ENCODE results near the gene CA12. TPM values are rescaled to one million over a fixed set of nuclear protein-coding genes. Genes with fewer than 3 reads are reported as not detected.
"Not testable (repeated sequence)": the region's sequence is repeated elsewhere in the genome, so short reads cannot be mapped to it uniquely, and the experiment has no call there.

Gene CA12
- total RNA-seq (2014; rRNA removed; shearing (Covaris generic)), result 0.45 and 1.3 TPM in 2 replicates

- DNase-seq (ENCODE audit: low spot score), result no peak
These were observed at the start of gene CA12 for GRCh38 chr15:63381301-63382204. TSS of gene CA12 (minus strand) at chr15:63381846. CDS start at chr15:63381720, 126 bp downstream.

GRCh38 chr15:63430766-63431451 is 49.3 kb upstream of the CA12 start:
- DNase-seq (ENCODE audit: low spot score), result no peak

DNA sequence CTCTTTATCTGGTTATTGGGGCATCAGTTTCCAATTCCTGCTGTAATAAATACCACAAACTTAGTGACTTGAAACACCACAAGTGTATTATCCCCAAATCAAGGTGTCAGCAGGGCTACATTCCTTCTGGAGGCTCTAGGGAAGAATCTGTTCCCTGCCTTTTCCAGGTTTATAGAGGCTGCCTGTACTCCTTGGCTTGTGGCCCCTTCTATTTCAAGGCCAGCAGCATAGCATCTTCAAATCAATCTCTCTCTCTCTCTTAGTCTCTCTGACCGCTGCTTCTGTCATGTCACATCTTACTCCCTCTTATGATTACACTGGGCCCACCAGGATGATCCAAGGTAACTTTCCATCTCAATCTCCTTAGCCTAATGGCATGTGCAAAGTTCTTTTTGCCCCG is 44.9 kb upstream of the CA12 start:
- no peak for DNase-seq (ENCODE audit: low spot score)

GRCh38 chr15:63425426-63425985 is 43.9 kb upstream of the CA12 start:
- DNase-seq (ENCODE audit: low spot score), result no peak

- no peak for DNase-seq (ENCODE audit: low spot score)
These were observed 41.4 kb upstream of the CA12 start for GRCh38 chr15:63422891-63423590.

- no peak for DNase-seq (ENCODE audit: low spot score)
These were observed 39.8 kb upstream of the CA12 start for GRCh38 chr15:63421433-63421832.

GRCh38 chr15:63420333-63420747 is 38.7 kb upstream of the CA12 start:
- DNase-seq (ENCODE audit: low spot score), result peak; percentile 15

GRCh38 chr15:63418811-63419210 is 37.2 kb upstream of the CA12 start:
- no peak for DNase-seq (ENCODE audit: low spot score)

DNA sequence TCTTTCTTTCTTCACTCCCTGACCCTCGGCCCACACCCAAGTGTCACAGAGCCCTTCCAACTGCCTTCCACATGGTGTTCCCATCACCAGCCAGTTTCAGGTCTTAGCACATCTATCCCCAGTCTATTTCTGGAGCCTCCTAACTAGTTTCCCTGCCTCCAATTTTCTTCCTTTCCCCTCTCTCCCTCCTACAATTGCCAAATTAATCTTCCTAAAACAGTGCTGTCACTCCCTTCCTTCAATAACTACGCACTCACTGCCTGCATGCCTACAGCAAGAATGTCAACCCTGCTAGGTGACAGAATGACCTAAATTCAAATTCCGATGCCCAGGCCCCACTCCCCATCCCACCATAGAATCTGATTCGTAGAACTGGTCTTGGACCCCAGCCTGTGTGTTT is 36.1 kb upstream of the CA12 start:
- DNase-seq (ENCODE audit: low spot score), result no peak

- DNase-seq (ENCODE audit: low spot score), result not testable (repeated sequence)
These were observed 35.6 kb upstream of the CA12 start for GRCh38 chr15:63417274-63417673.

DNA sequence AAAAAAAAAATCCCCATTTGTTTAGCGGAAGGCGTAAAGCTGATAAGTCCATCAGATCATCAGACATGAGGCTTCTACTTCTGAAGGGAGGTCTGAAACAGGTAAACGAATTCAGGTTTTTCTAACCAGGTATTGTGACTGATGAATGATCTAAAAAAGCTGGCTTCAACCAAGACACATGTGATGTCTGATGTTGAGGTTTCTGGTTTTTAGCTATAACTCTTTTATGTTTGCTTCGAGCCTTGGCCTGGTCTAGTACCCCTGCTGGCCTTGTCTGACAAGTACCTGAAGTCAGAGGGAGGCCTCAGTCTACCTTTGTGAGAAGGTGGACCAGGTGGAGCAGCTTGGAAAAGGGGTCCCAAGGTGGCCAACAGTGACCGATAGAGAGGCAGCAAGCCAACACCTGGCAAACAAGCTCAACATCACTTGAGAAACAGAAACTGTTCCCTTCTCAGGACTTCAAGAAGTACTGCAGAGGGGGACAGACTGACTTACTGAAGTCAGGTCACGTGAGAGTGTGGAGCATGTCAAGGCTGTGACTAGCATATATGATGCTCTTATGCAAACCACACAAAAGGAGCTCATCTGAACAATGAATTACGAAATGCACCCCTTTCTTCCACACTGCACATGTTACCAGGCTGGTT is 33.0 kb upstream of the CA12 start:
- DNase-seq (ENCODE audit: low spot score), result no peak

GRCh38 chr15:63412551-63412950 is 30.9 kb upstream of the CA12 start:
- no peak for DNase-seq (ENCODE audit: low spot score)

DNA sequence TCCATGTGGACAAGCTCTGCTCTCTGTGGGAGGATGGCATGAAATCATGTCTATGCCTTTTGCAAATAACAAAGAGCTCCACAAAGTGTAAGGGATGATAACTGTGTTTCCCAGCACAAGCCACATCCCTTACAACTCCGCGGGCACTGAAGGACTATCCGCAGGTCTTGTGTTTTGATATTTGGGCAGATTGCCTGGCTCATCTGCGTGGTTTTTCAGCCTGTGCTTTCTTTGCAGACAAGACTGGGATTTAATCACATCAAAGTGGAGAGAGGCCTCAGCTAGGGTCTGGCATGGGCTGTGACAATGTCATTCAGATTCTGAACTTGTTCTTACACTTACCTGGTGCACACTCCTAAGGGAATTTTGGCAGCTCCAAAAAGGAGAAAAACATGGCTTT is 30.2 kb upstream of the CA12 start:
- no peak for DNase-seq (ENCODE audit: low spot score)

GRCh38 chr15:63409179-63409578 is 27.5 kb upstream of the CA12 start:
- no peak for DNase-seq (ENCODE audit: low spot score)

GRCh38 chr15:63408524-63408923 is 26.9 kb upstream of the CA12 start:
- no peak for DNase-seq (ENCODE audit: low spot score)

DNA sequence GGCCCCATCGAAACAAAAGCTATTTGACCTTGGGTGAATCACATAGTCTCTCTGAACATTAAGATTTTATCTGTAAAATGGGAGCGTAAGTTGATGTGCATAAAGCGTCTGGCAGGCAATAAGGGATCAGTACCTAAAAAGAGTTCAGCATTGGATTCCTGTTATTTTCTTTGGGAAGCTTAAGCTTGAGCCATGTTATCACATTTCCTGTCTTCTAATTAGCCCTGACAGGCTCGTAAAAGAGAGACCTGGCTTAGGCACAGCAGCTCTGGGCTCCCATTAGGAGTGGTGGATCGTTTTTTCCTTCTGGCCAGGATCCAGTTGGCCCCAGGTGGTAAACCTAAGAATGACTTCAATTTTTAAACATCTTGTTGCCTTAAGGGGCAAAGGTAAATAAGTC is 26.0 kb upstream of the CA12 start:
- peak; percentile 35 for DNase-seq (ENCODE audit: low spot score)

GRCh38 chr15:63405683-63406390 is 24.2 kb upstream of the CA12 start:
- no peak for DNase-seq (ENCODE audit: low spot score)

GRCh38 chr15:63405159-63405558 is 23.5 kb upstream of the CA12 start:
- no peak for DNase-seq (ENCODE audit: low spot score)

DNA sequence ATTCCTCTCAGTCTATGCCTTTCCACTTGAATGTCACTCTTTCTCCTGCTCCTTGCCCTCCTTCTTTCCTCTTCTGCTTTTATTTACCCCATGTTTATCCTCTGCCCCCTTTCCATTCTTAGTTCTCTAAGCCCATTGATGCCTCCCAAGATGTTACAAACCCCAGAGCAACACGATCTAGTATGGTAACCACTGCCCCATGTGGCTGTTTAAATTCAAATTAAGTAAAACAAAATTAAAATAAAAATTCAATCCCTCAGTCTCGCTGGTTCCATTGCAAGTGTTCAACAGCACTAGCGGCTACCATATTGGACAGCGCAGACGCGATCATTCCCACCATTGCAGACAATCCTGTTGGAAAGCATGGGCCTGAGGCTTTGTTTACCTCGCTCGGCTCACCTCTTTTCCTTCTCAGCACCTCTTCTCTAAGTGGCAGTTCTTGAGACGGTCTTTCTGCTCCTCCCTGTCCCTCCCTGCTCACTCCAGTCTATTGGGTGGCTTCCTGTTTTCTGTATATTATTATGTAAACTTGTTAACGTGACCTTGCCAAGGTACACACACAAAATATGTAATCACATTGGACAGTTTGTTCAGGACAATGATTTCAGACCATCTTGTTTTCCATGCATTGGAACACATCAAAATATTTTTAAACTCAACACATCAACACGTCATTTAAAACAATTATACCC is 21.8 kb upstream of the CA12 start:
- no peak for DNase-seq (ENCODE audit: low spot score)

All from A172 (cell line).